Kidney (tissue), 14 donors: Measurements from ENCODE around the gene GMIP. TPM values are rescaled to one million over a fixed set of nuclear protein-coding genes. Genes with fewer than 3 reads are reported as not detected.
"Not testable (repeated sequence)": the region's sequence is repeated elsewhere in the genome, so short reads cannot be mapped to it uniquely, and the experiment has no call there.

Experiments used
- DNase-seq, 5 donors: peaks; one replicate each; pipeline ENCODE4 v3.0.0-alpha.2; 2013 to 2020
- FAIRE-seq: peaks from 2 replicates; lab custom pipeline; 2012; peaks lifted over from hg19 to GRCh38; lab: Jason Lieb, UNC
- H3K27ac ChIP-seq, 2 donors: one replicate each; pipeline ENCODE4 v1.7.0; 2013; ENCODE audit warnings: low read depth in 2 of 2, low read length in 2 of 2, inconsistent platforms in 1 of 2
- H3K27me3 ChIP-seq: one replicate; pipeline ENCODE4 v1.7.1; 2013; ENCODE audit warnings: low read length, inconsistent platforms; ENCODE audit not compliant: control insufficient read depth, insufficient read depth
- H3K36me3 ChIP-seq, 3 donors: one replicate each; pipeline versions ENCODE4 v1.7.0 to v1.7.1; 2013; ENCODE audit warnings: low read length in 3 of 3, control low read depth in 1 of 3, inconsistent platforms in 1 of 3; ENCODE audit not compliant: insufficient read depth in 3 of 3, control insufficient read depth in 2 of 3
- H3K4me1 ChIP-seq, 3 donors: one replicate each; pipeline versions ENCODE4 v1.7.0 to v1.7.1; 2013; ENCODE audit warnings: low read length in 3 of 3, inconsistent platforms in 1 of 3, low read depth in 1 of 3; ENCODE audit not compliant: control insufficient read depth in 2 of 3, insufficient read depth in 2 of 3
- H3K4me3 ChIP-seq, 3 donors: one replicate each; pipeline versions ENCODE4 v1.7.0 to v1.8.1; 2013; ENCODE audit warnings: low read length in 3 of 3, control low read depth in 1 of 3, inconsistent platforms in 1 of 3
- H3K9ac ChIP-seq, 3 donors: one replicate each; pipeline versions ENCODE4 v1.7.0 to v1.7.1; 2013; ENCODE audit warnings: low read length in 3 of 3, control low read depth in 1 of 3, inconsistent platforms in 1 of 3
- H3K9me3 ChIP-seq, 3 donors: one replicate each; pipeline versions ENCODE4 v1.7.0 to v1.7.1; 2013; ENCODE audit warnings: low read length in 3 of 3, control low read depth in 1 of 3, inconsistent platforms in 1 of 3; ENCODE audit not compliant: control insufficient read depth in 2 of 3, insufficient read depth in 1 of 3
- intact Hi-C: fragments of 100-400 bp; cut with DNase I; formaldehyde crosslinking; loops from one replicate; pipeline ENCODE4 v1.11.1; 2022
- polyA plus RNA-seq: library from polyadenylated mRNA; stranded (reverse); fragments of 350-450 nt; fragmentation: Illumina TruSeq; extraction: RNeasy Lipid Tissue Mini Kit (QIAGEN cat#74804); gene quantifications from one replicate; pipeline ENCODE4 v1.2.3, GENCODE V29; 2014; ENCODE audit warnings: low read depth, low replicate concordance; ENCODE audit not compliant: insufficient read depth
- total RNA-seq: library from RNA; stranded (reverse); fragmentation: NEBNext Ultra II Directional; extraction: Animal tissue kit (Norgen Biotek cat#: 25700); gene quantifications from one replicate; pipeline ENCODE4 v1.2.1, GENCODE V29; 2021
- TF ChIP-seq, protein P1 (sequence below): IDR thresholded peaks from 3 replicates; pipeline ENCODE4 v1.5.1; 2012; ENCODE audit warnings: mild to moderate bottlenecking, moderate library complexity, borderline replicate concordance; ENCODE audit not compliant: insufficient read depth; ENCODE audit errors: extremely low read depth
- donor health status: control.
- donor health status: control.
- donor health status: control.
- donor health status: control.
- donor health status: control.
- donor health status: DM: yes; HTN: yes; CAD: no.
- donor health status: Normal renal cell carcinoma (clear cell type).

GMIP gene
- total and polyA plus RNA-seq, 2 donors from 2014 or later: 3.3 to 18.8 TPM

GRCh38 chr19:19602713-19603324, 40.6 kb downstream of the GMIP start:
- Histone ChIP-seq H3K27ac (no peak overlapping the region), H3K9me3 (no peaks in the 10 kb centered on the region), H3K4me1 (peaks cover 0 to under 1% (median 0%) of the 10 kb centered on the region in 3 donors), H3K36me3 (no peaks in the 10 kb centered on the region), H3K9ac (no peak overlapping the region), H3K4me3 (no peak overlapping the region), H3K27me3 (no peaks in the 10 kb centered on the region)
- FAIRE-seq (no peak), DNase-seq (no peak)
- TF ChIP-seq, protein P1, sequence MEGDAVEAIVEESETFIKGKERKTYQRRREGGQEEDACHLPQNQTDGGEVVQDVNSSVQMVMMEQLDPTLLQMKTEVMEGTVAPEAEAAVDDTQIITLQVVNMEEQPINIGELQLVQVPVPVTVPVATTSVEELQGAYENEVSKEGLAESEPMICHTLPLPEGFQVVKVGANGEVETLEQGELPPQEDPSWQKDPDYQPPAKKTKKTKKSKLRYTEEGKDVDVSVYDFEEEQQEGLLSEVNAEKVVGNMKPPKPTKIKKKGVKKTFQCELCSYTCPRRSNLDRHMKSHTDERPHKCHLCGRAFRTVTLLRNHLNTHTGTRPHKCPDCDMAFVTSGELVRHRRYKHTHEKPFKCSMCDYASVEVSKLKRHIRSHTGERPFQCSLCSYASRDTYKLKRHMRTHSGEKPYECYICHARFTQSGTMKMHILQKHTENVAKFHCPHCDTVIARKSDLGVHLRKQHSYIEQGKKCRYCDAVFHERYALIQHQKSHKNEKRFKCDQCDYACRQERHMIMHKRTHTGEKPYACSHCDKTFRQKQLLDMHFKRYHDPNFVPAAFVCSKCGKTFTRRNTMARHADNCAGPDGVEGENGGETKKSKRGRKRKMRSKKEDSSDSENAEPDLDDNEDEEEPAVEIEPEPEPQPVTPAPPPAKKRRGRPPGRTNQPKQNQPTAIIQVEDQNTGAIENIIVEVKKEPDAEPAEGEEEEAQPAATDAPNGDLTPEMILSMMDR: no peak
- intact Hi-C loops: no loop called here

DNA sequence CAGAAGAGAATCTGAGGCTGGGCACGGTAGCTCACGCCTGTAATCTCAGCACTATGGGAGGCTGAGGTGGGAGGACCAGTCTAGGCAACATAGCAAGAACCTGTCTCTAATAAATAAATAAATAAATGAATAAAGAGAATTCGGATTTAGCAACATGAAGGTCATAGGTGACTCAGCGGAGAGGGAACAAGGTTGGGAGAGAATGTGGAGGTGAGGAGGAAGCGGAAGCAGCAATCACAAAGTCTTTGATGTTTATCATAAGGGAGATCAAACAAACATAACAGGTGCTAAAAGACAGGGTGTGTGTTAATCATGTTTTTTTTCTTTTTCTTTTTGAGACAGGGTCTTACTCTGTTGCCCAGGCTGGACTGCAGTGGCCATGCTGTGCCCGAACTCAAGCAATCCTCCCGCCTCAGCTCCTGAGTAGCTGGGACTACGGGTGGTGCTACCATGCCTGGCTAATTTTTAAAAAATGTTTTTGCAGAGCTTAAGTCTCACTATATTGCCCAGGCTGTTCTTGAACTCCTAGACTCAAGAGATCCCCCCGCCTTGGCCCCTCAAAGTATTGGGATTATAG, 41.2 kb downstream of the GMIP start:
- Histone ChIP-seq H3K36me3 (no peaks in the 10 kb centered on the region), H3K4me1 (peaks cover 0 to 2% (median 0%) of the 10 kb centered on the region in 3 donors), H3K9ac (no peak overlapping the region), H3K27me3 (no peaks in the 10 kb centered on the region), H3K27ac (no peak overlapping the region), H3K4me3 (no peak overlapping the region), H3K9me3 (no peaks in the 10 kb centered on the region)
- DNase-seq (no peak), FAIRE-seq (no peak)
- intact Hi-C loops: no loop called here
- TF ChIP-seq, protein P1: no peak

DNA sequence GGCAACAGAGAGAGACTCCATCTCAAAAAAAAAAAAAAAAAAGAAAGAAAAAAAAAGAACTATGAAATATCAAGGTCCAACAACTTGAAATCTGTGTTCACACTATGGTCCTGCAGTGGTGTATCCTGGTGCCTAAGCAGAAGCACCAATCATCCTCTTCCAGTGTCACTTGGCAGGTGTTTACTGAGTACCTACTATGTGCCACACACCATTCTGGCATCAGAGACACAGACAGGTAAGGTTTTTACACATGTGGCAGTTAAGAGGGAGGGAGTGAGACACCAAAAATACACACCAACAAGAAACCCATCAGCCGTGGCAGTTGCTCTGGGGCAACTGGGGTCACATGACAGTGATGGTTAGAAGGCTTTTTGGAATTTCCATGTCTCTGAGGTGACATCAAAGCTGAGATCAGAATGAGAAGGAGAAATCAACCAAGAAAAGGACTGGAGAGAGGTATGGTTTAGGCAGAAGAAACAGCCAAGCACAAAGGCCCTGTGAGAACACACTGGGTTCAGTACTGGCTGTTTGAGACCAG, 42.6 kb downstream of the GMIP start:
- no peaks in the 10 kb centered on the region for H3K9me3 ChIP-seq
- TF ChIP-seq, protein P1: no peak
- DNase-seq (no peak), FAIRE-seq (no peak)
- no peaks in the 10 kb centered on the region for H3K27me3 ChIP-seq
- no peaks in the 10 kb centered on the region for H3K36me3 ChIP-seq
- H3K4me1 ChIP-seq: peaks cover 0 to 2% (median 0%) of the 10 kb centered on the region in 3 donors
- no peak overlapping the region for H3K9ac ChIP-seq
- no peak overlapping the region for H3K27ac ChIP-seq
- intact Hi-C loops: no loop called here
- H3K4me3 ChIP-seq: no peak overlapping the region

DNA sequence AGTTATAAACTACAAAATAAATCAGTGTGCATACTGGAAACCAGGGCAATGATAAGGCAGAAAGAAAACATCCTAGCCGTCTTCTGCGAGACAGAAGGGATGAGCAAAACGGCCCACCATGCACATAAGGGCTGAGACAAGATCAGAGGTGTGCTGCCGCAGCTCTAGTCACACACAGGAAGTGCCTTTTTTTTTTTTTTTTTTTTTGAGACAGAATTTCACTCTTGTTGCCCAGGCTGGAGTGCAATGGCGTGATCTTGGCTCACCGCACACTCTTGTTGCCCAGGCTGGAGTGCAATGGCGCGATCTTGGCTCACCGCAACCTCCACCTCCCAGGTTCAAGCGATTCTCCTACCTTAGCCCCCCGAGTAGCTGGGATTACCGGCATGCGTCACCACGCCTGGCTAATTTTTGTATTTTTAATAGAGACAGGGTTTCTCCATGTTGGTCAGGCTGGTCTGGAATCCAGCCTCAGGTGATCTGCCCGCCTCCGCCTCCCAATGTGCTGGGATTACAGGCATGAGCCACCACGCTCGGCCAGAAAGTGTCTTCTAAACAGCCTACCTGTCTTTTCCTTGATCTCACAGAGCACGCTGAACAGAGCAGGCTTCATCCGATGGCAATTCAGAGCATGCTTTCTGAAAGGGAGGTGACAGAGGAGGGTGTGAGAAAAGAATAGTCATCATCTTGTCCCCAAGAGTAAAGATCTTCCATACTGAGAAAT, 44.6 kb downstream of the GMIP start:
- DNase-seq, intact Hi-C loops, H3K9ac ChIP-seq, H3K9me3 ChIP-seq, FAIRE-seq, H3K4me1 ChIP-seq, H3K4me3 ChIP-seq, H3K36me3 ChIP-seq, H3K27ac ChIP-seq, H3K27me3 ChIP-seq: not testable (repeated sequence)
